GM12878 (cell line): Measurements from ENCODE around the gene MAN2B2. TPM values are rescaled to one million over a fixed set of nuclear protein-coding genes. Genes with fewer than 3 reads are reported as not detected.

ENCODE experiments used
- ATAC-seq: fragments of 200-7000 bp; cut with Tn5 transposase; 3 replicates; pipeline ENCODE4 v1.9.1; 2020; ENCODE audit warnings: mild to moderate bottlenecking, moderate library complexity
- BruUV-seq: library from RNA; stranded (reverse); fragments of 400-500 nt; replicated peaks from 2 replicates; lab custom pipeline; 2021; lab: Mats Ljungman, UMichigan
- CTCF ChIA-PET: fragments of 300-600 bp; sonication (Branson Sonifier 250); formaldehyde crosslinking; extraction: SDS; loops from one replicate; lab custom pipeline; 2021; ENCODE audit warnings: inconsistent platforms; lab: Yijun Ruan, JAX
- POLR2A ChIA-PET: fragments of 350-600 bp; formaldehyde crosslinking; extraction: SDS; loops from one replicate; lab custom pipeline; 2021; ENCODE audit warnings: inconsistent platforms; lab: Charles Lee
- RAD21 ChIA-PET: fragments of 300-600 bp; sonication (Branson Sonifier 250); formaldehyde crosslinking; loops from one replicate; lab custom pipeline; 2023; ENCODE audit warnings: antibody characterized with exemption; ENCODE audit not compliant: unreplicated experiment; lab: Charles Lee
- SMC1A ChIA-PET: fragments of 300-600 bp; sonication (Branson Sonifier 250); formaldehyde crosslinking; loops from one replicate; lab custom pipeline; 2023; ENCODE audit not compliant: unreplicated experiment, uncharacterized antibody; lab: Charles Lee
- DNase-seq: peaks from one replicate; pipeline ENCODE4 v3.0.0-alpha.2; 2011; ENCODE audit warnings: low read depth, low spot score
- FAIRE-seq: peaks from 3 replicates; lab custom pipeline; 2011; peaks lifted over from hg19 to GRCh38; lab: Jason Lieb, UNC
- H2AFZ ChIP-seq: 2 replicates; pipeline ENCODE4 v1.6.0; 2011; ENCODE audit warnings: low read depth, low read length, control low read depth; ENCODE audit not compliant: control insufficient read depth
- H3K27ac ChIP-seq: 2 replicates; pipeline ENCODE4 v1.5.1; 2011; ENCODE audit warnings: control low read depth; ENCODE audit not compliant: control insufficient read depth, insufficient read depth
- H3K27me3 ChIP-seq, 2 experiments: replicated peaks in 1 of 2; 2 replicates each; pipeline versions ENCODE4 v1.6.0 to v1.6.1; 2011; ENCODE audit warnings: low read length in 1 of 2; ENCODE audit not compliant: control insufficient read depth in 2 of 2, insufficient read depth in 2 of 2
- H3K36me3 ChIP-seq, 2 experiments: 2 replicates each; pipeline ENCODE4 v1.5.1; 2011; ENCODE audit warnings: low read length in 1 of 2; ENCODE audit not compliant: control insufficient read depth in 2 of 2, insufficient read depth in 2 of 2
- H3K4me1 ChIP-seq: 2 replicates; pipeline ENCODE4 v1.6.1; 2011; ENCODE audit warnings: mild to moderate bottlenecking, low read length, moderate library complexity, mixed read lengths; ENCODE audit not compliant: control insufficient read depth, insufficient read depth
- H3K4me2 ChIP-seq: 2 replicates; pipeline ENCODE4 v1.6.0; 2011; ENCODE audit warnings: control low read depth; ENCODE audit not compliant: control insufficient read depth, insufficient read depth
- H3K4me3 ChIP-seq: fragments of 200-600 bp; sonication (generic); 2 replicates; pipeline ENCODE4 v1.5.1; 2016
- H3K79me2 ChIP-seq: 2 replicates; pipeline ENCODE4 v1.6.0; 2011; ENCODE audit warnings: low read length; ENCODE audit not compliant: control insufficient read depth, insufficient read depth
- H3K9ac ChIP-seq: 2 replicates; pipeline ENCODE4 v1.8.0; 2011; ENCODE audit warnings: low read length, control low read depth, mixed read lengths; ENCODE audit not compliant: control insufficient read depth, insufficient read depth
- H3K9me3 ChIP-seq: replicated peaks from 3 replicates; pipeline ENCODE4 v1.5.1; 2011; ENCODE audit warnings: mild to moderate bottlenecking, low read length; ENCODE audit not compliant: control insufficient read depth, insufficient read depth
- H4K20me1 ChIP-seq: 2 replicates; pipeline ENCODE4 v1.6.0; 2011; ENCODE audit not compliant: control insufficient read depth, insufficient read depth
- CHD4 ChIP-seq: fragments of 200-600 bp; sonication (generic); IDR thresholded peaks from 2 replicates; pipeline ENCODE4 v1.6.1; 2016; ENCODE audit warnings: mild to moderate bottlenecking
- NBN ChIP-seq: fragments of 450-650 bp; IDR thresholded peaks from 2 replicates; pipeline ENCODE4 v1.6.1; 2016
- RBBP5 ChIP-seq: fragments of 200-600 bp; sonication (generic); conservative IDR thresholded peaks from 2 replicates; pipeline ENCODE4 v1.6.1; 2016
- WGBS: methylation state at CpG from one replicate; pipeline ENCODE4 v1.1.6; 2016; ENCODE audit warnings: low lambda C conversion rate; ENCODE audit not compliant: insufficient replicate concordance, insufficient coverage; ENCODE audit errors: missing lambda C conversion rate; 5-methylcytosine and 5-hydroxymethylcytosine counted together
- in situ Hi-C: fragments of 300-500 bp; cut with MboI; formaldehyde crosslinking; loops from 9 replicates; pipeline ENCODE4 v1.14.3; 2018; ENCODE audit warnings: mixed read lengths
- intact Hi-C: fragments of 100-400 bp; cut with micrococcal nuclease; formaldehyde crosslinking; loops from one replicate; pipeline ENCODE4 v1.14.2; 2022; ENCODE audit not compliant: unreplicated experiment
- polyA plus RNA-seq, 11 experiments: library from polyadenylated mRNA; depleted of rRNA in 4 of 11; unstranded in 6 of 11; stranded (reverse) in 5 of 11; fragments of >200 nt; fragmentation: Nextera tagmentation in 4 of 11; fragmentation: Illumina TruSeq in 1 of 11; extraction: Ambion mirVana in 4 of 11; extraction: Trizol in 1 of 11; gene quantifications; 1 replicate in 1 of 11; 2 replicates in 10 of 11; pipeline versions ENCODE4 v1.2.1 to v1.2.3, GENCODE V29; 2011 to 2016; ENCODE audit warnings: inconsistent platforms in 2 of 11, missing spikeins in 2 of 11, low read depth in 1 of 11
- total RNA-seq, 4 experiments: library from RNA; depleted of rRNA in 3 of 4; stranded (reverse); fragments of >200 nt in 3 of 4; fragmentation: Illumina TruSeq in 1 of 4; extraction: Trizol in 1 of 4; gene quantifications; 2 replicates each; pipeline versions ENCODE4 v1.2.1 to v1.2.3, GENCODE V29; 2013 to 2021
- TF ChIP-seq, protein P1 (sequence below): fragments of 450-650 bp; IDR thresholded peaks from 2 replicates; pipeline ENCODE4 v1.6.1; 2017; ENCODE audit warnings: mild to moderate bottlenecking
- TF ChIP-seq, protein P2 (sequence below): fragments of 450-650 bp; formaldehyde crosslinking; IDR thresholded peaks from 2 replicates; pipeline ENCODE4 v1.5.0; 2022; ENCODE audit warnings: mild to moderate bottlenecking, missing genetic modification characterization
- TF ChIP-seq, protein P3 (sequence below): fragments of 450-650 bp; IDR thresholded peaks from 2 replicates; pipeline ENCODE4 v1.6.1; 2017; ENCODE audit warnings: mild to moderate bottlenecking, moderate library complexity

Gene MAN2B2
- total and polyA plus RNA-seq, 10 of the 15 experiments (the other 5 are each of a cell fraction or from before 2014, with no cell fraction given), result 0.47 to 14.5 (median 7.0) TPM

DNA sequence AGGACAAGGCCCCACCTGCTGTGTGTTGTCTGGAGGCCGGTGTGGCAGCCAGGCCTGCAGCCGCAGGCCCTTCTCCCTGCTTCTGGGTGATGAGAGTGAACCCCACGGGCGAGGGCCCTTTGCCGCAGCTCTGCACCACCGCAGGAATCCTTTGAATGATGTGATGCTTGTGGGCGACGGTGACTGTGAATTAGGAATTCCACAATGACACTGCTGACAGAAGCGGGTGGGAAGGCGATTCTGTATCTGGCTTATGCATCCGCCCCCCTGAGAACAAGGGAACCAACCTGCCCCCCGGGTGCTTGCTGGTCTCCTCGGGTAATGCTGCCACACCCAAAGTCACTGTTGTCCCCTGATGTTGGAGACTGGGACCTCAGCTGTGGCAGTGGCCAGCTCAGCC is 19.5 kb upstream of the MAN2B2 start:
- POLR2A ChIA-PET, result no interaction called here
- in situ Hi-C loops, result no loop called here
- H3K27me3 ChIP-seq, result peaks cover 0 to 3% of the 10 kb centered on the region in 2 experiments; a peak in 2 of 4 replicates

DNA sequence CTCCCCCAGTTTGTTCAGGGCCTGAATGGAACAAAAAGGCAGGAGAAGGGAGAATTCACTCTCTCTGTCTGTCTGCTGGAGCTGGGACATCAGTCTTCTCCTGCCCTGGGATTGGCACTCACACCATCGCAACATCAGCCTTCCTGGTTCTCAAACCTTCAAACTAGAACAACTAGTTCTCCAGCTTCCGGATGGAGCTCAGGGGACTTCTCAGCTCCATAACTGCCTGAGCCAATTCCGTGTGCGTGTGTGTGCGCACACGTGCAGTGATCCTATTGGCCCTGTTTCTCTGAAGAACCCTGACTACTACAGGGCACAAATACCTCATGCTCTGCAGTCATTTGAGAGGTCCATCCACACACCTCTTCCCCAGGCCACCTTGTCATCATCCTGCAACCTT is 18.7 kb upstream of the MAN2B2 start:
- ChIA-PET SMC1A (no interaction called here), POLR2A (no interaction called here), CTCF (interaction anchor here (1.1 kb wide), 1 partner anchor 9 kb away, joined by 3 read pairs; no protein-coding TSS in a partner anchor), RAD21 (no interaction called here)
- in situ Hi-C loops (no loop called here), intact Hi-C loops (no loop called here)
- DNase-seq (no peak), ATAC-seq (no peak), FAIRE-seq (no peak)
- Histone ChIP-seq H3K9me3 (no peaks in the 10 kb centered on the region; the same call in 2 of the 3 replicates), H4K20me1 (no peaks in the 10 kb centered on the region), H3K27ac (no peak overlapping the region), H3K9ac (no peak overlapping the region), H3K27me3 (peaks cover 0 to 3% of the 10 kb centered on the region in 2 experiments; a peak in 2 of 4 replicates), H3K4me2 (no peak overlapping the region), H3K79me2 (no peaks in the 10 kb centered on the region), H3K4me1 (no peaks in the 10 kb centered on the region), H2AFZ (no peak overlapping the region), H3K4me3 (no peak overlapping the region), H3K36me3 (no peaks in the 10 kb centered on the region)
- no TSS peak for BruUV-seq
- 39% methylated on average over 6 of the region's 6 CpGs for WGBS
- TF ChIP-seq, protein P1, sequence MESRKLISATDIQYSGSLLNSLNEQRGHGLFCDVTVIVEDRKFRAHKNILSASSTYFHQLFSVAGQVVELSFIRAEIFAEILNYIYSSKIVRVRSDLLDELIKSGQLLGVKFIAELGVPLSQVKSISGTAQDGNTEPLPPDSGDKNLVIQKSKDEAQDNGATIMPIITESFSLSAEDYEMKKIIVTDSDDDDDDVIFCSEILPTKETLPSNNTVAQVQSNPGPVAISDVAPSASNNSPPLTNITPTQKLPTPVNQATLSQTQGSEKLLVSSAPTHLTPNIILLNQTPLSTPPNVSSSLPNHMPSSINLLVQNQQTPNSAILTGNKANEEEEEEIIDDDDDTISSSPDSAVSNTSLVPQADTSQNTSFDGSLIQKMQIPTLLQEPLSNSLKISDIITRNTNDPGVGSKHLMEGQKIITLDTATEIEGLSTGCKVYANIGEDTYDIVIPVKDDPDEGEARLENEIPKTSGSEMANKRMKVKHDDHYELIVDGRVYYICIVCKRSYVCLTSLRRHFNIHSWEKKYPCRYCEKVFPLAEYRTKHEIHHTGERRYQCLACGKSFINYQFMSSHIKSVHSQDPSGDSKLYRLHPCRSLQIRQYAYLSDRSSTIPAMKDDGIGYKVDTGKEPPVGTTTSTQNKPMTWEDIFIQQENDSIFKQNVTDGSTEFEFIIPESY, result no peak
- no peak for TF ChIP-seq RBBP5
- TF ChIP-seq NBN, result no peak
- TF ChIP-seq, protein P2, sequence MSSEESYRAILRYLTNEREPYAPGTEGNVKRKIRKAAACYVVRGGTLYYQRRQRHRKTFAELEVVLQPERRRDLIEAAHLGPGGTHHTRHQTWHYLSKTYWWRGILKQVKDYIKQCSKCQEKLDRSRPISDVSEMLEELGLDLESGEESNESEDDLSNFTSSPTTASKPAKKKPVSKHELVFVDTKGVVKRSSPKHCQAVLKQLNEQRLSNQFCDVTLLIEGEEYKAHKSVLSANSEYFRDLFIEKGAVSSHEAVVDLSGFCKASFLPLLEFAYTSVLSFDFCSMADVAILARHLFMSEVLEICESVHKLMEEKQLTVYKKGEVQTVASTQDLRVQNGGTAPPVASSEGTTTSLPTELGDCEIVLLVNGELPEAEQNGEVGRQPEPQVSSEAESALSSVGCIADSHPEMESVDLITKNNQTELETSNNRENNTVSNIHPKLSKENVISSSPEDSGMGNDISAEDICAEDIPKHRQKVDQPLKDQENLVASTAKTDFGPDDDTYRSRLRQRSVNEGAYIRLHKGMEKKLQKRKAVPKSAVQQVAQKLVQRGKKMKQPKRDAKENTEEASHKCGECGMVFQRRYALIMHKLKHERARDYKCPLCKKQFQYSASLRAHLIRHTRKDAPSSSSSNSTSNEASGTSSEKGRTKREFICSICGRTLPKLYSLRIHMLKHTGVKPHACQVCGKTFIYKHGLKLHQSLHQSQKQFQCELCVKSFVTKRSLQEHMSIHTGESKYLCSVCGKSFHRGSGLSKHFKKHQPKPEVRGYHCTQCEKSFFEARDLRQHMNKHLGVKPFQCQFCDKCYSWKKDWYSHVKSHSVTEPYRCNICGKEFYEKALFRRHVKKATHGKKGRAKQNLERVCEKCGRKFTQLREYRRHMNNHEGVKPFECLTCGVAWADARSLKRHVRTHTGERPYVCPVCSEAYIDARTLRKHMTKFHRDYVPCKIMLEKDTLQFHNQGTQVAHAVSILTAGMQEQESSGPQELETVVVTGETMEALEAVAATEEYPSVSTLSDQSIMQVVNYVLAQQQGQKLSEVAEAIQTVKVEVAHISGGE, result no peak
- TF ChIP-seq, protein P3, sequence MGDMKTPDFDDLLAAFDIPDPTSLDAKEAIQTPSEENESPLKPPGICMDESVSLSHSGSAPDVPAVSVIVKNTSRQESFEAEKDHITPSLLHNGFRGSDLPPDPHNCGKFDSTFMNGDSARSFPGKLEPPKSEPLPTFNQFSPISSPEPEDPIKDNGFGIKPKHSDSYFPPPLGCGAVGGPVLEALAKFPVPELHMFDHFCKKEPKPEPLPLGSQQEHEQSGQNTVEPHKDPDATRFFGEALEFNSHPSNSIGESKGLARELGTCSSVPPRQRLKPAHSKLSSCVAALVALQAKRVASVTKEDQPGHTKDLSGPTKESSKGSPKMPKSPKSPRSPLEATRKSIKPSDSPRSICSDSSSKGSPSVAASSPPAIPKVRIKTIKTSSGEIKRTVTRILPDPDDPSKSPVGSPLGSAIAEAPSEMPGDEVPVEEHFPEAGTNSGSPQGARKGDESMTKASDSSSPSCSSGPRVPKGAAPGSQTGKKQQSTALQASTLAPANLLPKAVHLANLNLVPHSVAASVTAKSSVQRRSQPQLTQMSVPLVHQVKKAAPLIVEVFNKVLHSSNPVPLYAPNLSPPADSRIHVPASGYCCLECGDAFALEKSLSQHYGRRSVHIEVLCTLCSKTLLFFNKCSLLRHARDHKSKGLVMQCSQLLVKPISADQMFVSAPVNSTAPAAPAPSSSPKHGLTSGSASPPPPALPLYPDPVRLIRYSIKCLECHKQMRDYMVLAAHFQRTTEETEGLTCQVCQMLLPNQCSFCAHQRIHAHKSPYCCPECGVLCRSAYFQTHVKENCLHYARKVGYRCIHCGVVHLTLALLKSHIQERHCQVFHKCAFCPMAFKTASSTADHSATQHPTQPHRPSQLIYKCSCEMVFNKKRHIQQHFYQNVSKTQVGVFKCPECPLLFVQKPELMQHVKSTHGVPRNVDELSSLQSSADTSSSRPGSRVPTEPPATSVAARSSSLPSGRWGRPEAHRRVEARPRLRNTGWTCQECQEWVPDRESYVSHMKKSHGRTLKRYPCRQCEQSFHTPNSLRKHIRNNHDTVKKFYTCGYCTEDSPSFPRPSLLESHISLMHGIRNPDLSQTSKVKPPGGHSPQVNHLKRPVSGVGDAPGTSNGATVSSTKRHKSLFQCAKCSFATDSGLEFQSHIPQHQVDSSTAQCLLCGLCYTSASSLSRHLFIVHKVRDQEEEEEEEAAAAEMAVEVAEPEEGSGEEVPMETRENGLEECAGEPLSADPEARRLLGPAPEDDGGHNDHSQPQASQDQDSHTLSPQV, result no peak

More for the DNA sequence above, 19.5 kb upstream of the MAN2B2 start:
- H3K4me1 ChIP-seq, result no peaks in the 10 kb centered on the region
- no peak overlapping the region for H2AFZ ChIP-seq
- no peak for FAIRE-seq
- H3K4me3 ChIP-seq, result no peak overlapping the region
- H3K4me2 ChIP-seq, result no peak overlapping the region
- RAD21 ChIA-PET, result no interaction called here
- BruUV-seq, result no TSS peak
- no peaks in the 10 kb centered on the region for H4K20me1 ChIP-seq
- intact Hi-C loops, result no loop called here
- H3K9ac ChIP-seq, result no peak overlapping the region
- WGBS, result 40% methylated on average over 13 of the region's 13 CpGs
- H3K36me3 ChIP-seq, result no peaks in the 10 kb centered on the region
- SMC1A ChIA-PET, result no interaction called here
- H3K9me3 ChIP-seq, result no peaks in the 10 kb centered on the region; the same call in 2 of the 3 replicates
- no peak for DNase-seq
- CTCF ChIA-PET, result interaction anchor here (1.1 kb wide), 1 partner anchor 8 kb away, joined by 3 read pairs; no protein-coding TSS in a partner anchor
- H3K27ac ChIP-seq, result no peak overlapping the region
- no peak for ATAC-seq
- no peak for TF ChIP-seq CHD4
- no peaks in the 10 kb centered on the region for H3K79me2 ChIP-seq
